IMR-90 (cell line): ENCODE measurements around the gene A4GALT. TPM values are rescaled to one million over a fixed set of nuclear protein-coding genes. Genes with fewer than 3 reads are reported as not detected.

ENCODE experiments used
- ATAC-seq: fragments of 200-7000 bp; cut with Tn5 transposase; 2 replicates; pipeline ENCODE4 v1.9.1; 2020; ENCODE audit warnings: low read depth, mild to moderate bottlenecking, moderate library complexity
- BruUV-seq: library from RNA; stranded (reverse); fragments of 400-500 nt; replicated peaks from 2 replicates; lab custom pipeline; 2021; lab: Mats Ljungman, UMichigan
- CTCF ChIA-PET: fragments of 300-600 bp; formaldehyde crosslinking; extraction: SDS; loops from one replicate; lab custom pipeline; 2021; ENCODE audit warnings: antibody characterized with exemption; lab: Yijun Ruan, JAX
- POLR2A ChIA-PET: fragments of 300-600 bp; sonication (Branson Sonifier 250); formaldehyde crosslinking; loops from one replicate; lab custom pipeline; 2022; ENCODE audit warnings: antibody characterized with exemption; ENCODE audit not compliant: unreplicated experiment; lab: Charles Lee
- DNase-seq: peaks from one replicate; pipeline ENCODE4 v3.0.0; 2013
- H2AFZ ChIP-seq: replicated peaks from 2 replicates; pipeline ENCODE3; 2013; ENCODE audit warnings: low read length, mild to moderate bottlenecking; ENCODE audit not compliant: poor library complexity
- H2AK5ac ChIP-seq: 2 replicates; pipeline ENCODE4 v1.6.1; 2013; ENCODE audit warnings: low read depth, low read length, inconsistent platforms
- H2AK9ac ChIP-seq: replicated peaks from 2 replicates; pipeline ENCODE3; 2013; ENCODE audit warnings: mild to moderate bottlenecking, low read depth, low read length, moderate library complexity; ENCODE audit not compliant: poor library complexity
- H2BK120ac ChIP-seq: 2 replicates; pipeline ENCODE4 v1.6.1; 2013; ENCODE audit warnings: low read depth, low read length, inconsistent platforms
- H2BK15ac ChIP-seq: 3 replicates; pipeline ENCODE4 v1.6.1; 2013; ENCODE audit warnings: low read depth, low read length, inconsistent platforms
- H2BK20ac ChIP-seq: 2 replicates; pipeline ENCODE4 v1.6.1; 2013; ENCODE audit warnings: low read depth, mild to moderate bottlenecking, inconsistent platforms, low read length, moderate library complexity
- H2BK5ac ChIP-seq: 2 replicates; pipeline ENCODE4 v1.6.1; 2013; ENCODE audit warnings: mild to moderate bottlenecking, low read depth, low read length, inconsistent platforms; ENCODE audit not compliant: poor library complexity, severe bottlenecking
- H3K14ac ChIP-seq: replicated peaks from 2 replicates; pipeline ENCODE4 v1.6.1; 2013; ENCODE audit warnings: low read depth, low read length, inconsistent platforms
- H3K18ac ChIP-seq: 2 replicates; pipeline ENCODE4 v1.6.1; 2013; ENCODE audit warnings: low read depth, low read length, control low read depth
- H3K23ac ChIP-seq: 2 replicates; pipeline ENCODE4 v1.6.1; 2013; ENCODE audit warnings: low read depth, low read length, inconsistent platforms
- H3K27ac ChIP-seq: 2 replicates; pipeline ENCODE4 v1.5.1; 2013; ENCODE audit warnings: mild to moderate bottlenecking, control low read depth, low read length; ENCODE audit not compliant: insufficient read depth
- H3K27me3 ChIP-seq: 2 replicates; pipeline ENCODE4 v1.6.1; 2013; ENCODE audit warnings: low read length; ENCODE audit not compliant: control insufficient read depth, insufficient read depth
- H3K36me3 ChIP-seq: 2 replicates; pipeline ENCODE4 v1.6.1; 2013; ENCODE audit warnings: low read length, mixed read lengths; ENCODE audit not compliant: control insufficient read depth, insufficient read depth
- H3K4ac ChIP-seq: 2 replicates; pipeline ENCODE4 v1.6.1; 2013; ENCODE audit warnings: low read depth, low read length, inconsistent platforms
- H3K4me1 ChIP-seq: 2 replicates; pipeline ENCODE4 v1.6.1; 2013; ENCODE audit warnings: low read length, mixed read lengths; ENCODE audit not compliant: control insufficient read depth, insufficient read depth
- H3K4me2 ChIP-seq: 2 replicates; pipeline ENCODE4 v1.6.1; 2013; ENCODE audit warnings: low read depth, mild to moderate bottlenecking, control low read depth, low read length, moderate library complexity
- H3K4me3 ChIP-seq: 2 replicates; pipeline ENCODE4 v1.5.1; 2013; ENCODE audit warnings: low read depth, mild to moderate bottlenecking, control low read depth, low read length, moderate library complexity; ENCODE audit not compliant: insufficient read depth
- H3K56ac ChIP-seq: 2 replicates; pipeline ENCODE4 v1.6.1; 2013; ENCODE audit warnings: low read length, inconsistent platforms; ENCODE audit not compliant: insufficient read depth; ENCODE audit errors: extremely low read depth
- H3K79me1 ChIP-seq, 2 experiments: 2 replicates each; pipeline ENCODE4 v1.6.1; 2013; ENCODE audit warnings: low read length in 2 of 2, inconsistent platforms in 1 of 2, low read depth in 1 of 2
- H3K9ac ChIP-seq: 2 replicates; pipeline ENCODE4 v1.6.1; 2013; ENCODE audit warnings: low read depth, low read length, control low read depth
- H3K9me1 ChIP-seq: 2 replicates; pipeline ENCODE4 v1.6.1; 2013; ENCODE audit warnings: low read length, inconsistent platforms; ENCODE audit not compliant: insufficient read depth
- H3K9me3 ChIP-seq: 2 replicates; pipeline ENCODE4 v1.6.1; 2013; ENCODE audit warnings: low read length; ENCODE audit not compliant: control insufficient read depth, insufficient read depth
- H4K20me1 ChIP-seq: 2 replicates; pipeline ENCODE4 v1.6.1; 2013; ENCODE audit warnings: low read length, inconsistent platforms; ENCODE audit not compliant: insufficient read depth
- H4K5ac ChIP-seq: 2 replicates; pipeline ENCODE4 v1.6.1; 2013; ENCODE audit warnings: mild to moderate bottlenecking, low read depth, low read length, control low read depth
- H4K8ac ChIP-seq, 2 experiments: 2 replicates each; pipeline ENCODE4 v1.6.1; 2013; ENCODE audit warnings: low read depth in 2 of 2, low read length in 2 of 2, control low read depth in 1 of 2, inconsistent platforms in 1 of 2
- H4K91ac ChIP-seq: 2 replicates; pipeline ENCODE4 v1.6.1; 2013; ENCODE audit warnings: low read depth, low read length, inconsistent platforms; ENCODE audit not compliant: insufficient read depth
- CEBPB ChIP-seq: IDR thresholded peaks from 2 replicates; pipeline ENCODE4 v1.6.1; 2012; ENCODE audit warnings: low read depth, low read length, improper control_type of control experiment
- FOS ChIP-seq: fragments of 150-350 bp; IDR thresholded peaks from 2 replicates; pipeline ENCODE4 v1.6.1; 2016; ENCODE audit warnings: low read depth, low read length
- MAFK ChIP-seq: IDR thresholded peaks from 2 replicates; pipeline ENCODE4 v1.6.1; 2012; ENCODE audit warnings: low read depth, low read length, improper control_type of control experiment
- MAZ ChIP-seq: IDR thresholded peaks from 2 replicates; pipeline ENCODE4 v1.6.1; 2012; ENCODE audit warnings: low read depth, mild to moderate bottlenecking, low read length, improper control_type of control experiment, moderate library complexity, borderline replicate concordance
- RAD21 ChIP-seq: IDR thresholded peaks from 2 replicates; pipeline ENCODE4 v1.6.1; 2012; ENCODE audit warnings: low read length, improper control_type of control experiment
- RCOR1 ChIP-seq: IDR thresholded peaks from 2 replicates; pipeline ENCODE4 v1.6.1; 2012; ENCODE audit warnings: mild to moderate bottlenecking, low read length, improper control_type of control experiment; ENCODE audit not compliant: insufficient replicate concordance
- RFX5 ChIP-seq: IDR thresholded peaks from 2 replicates; pipeline ENCODE4 v1.8.0; 2012; ENCODE audit warnings: low read depth, mild to moderate bottlenecking, low read length, moderate library complexity
- SMC3 ChIP-seq: fragments of 150-350 bp; IDR thresholded peaks from 2 replicates; pipeline ENCODE4 v1.6.1; 2016; ENCODE audit warnings: low read depth, mild to moderate bottlenecking, antibody characterized with exemption, low read length, moderate library complexity
- USF2 ChIP-seq: fragments of 150-350 bp; IDR thresholded peaks from 2 replicates; pipeline ENCODE4 v1.6.1; 2017; ENCODE audit warnings: mild to moderate bottlenecking, antibody characterized with exemption, low read length, low read depth
- WGBS, 2 experiments: methylation state at CpG; one replicate each; pipeline versions ENCODE4 v1.1.5 to v1.1.7; 2013; ENCODE audit warnings: missing lambda C conversion rate in 2 of 2; ENCODE audit not compliant: insufficient read length in 1 of 2; ENCODE audit errors: extremely low coverage in 2 of 2; 5-methylcytosine and 5-hydroxymethylcytosine counted together
- dilution Hi-C: fragments of 300-500 bp; cut with HindIII; formaldehyde crosslinking; loops from one replicate; pipeline ENCODE4 v1.14.3; 2018; ENCODE audit warnings: low sequenced_read_pairs; ENCODE audit not compliant: unreplicated experiment
- in situ Hi-C: fragments of 300-500 bp; cut with MboI; formaldehyde crosslinking; loops from 3 replicates; pipeline ENCODE4 v1.14.3; 2019; ENCODE audit warnings: low sequenced_read_pairs, inconsistent platforms, mixed read lengths
- intact Hi-C: fragments of 100-400 bp; cut with micrococcal nuclease; formaldehyde crosslinking; loops from 2 replicates; pipeline ENCODE4 v1.10.0; 2022
- polyA plus RNA-seq, 3 experiments: library from polyadenylated mRNA; depleted of rRNA; stranded (reverse); fragments of >200 nt; gene quantifications; 2 replicates each; pipeline ENCODE4 v1.2.3, GENCODE V29; 2012; ENCODE audit warnings: low replicate concordance in 1 of 3
- total RNA-seq: library from RNA; depleted of rRNA; stranded (reverse); fragments of >200 nt; gene quantifications from 2 replicates; pipeline ENCODE4 v1.2.3, GENCODE V29; 2012

A4GALT gene
- total and polyA plus RNA-seq, 2 of the 4 experiments (the other 2 are of a cell fraction), result 1.6 to 6.1 TPM

GRCh38 chr22:42701694-42702093 is 19.0 kb downstream of the A4GALT start:
- Histone ChIP-seq H3K14ac (no peak overlapping the region), H2BK120ac (no peak overlapping the region), H3K4ac (no peak overlapping the region), H3K9ac (no peak overlapping the region), H3K9me1 (peaks cover 17% of the 10 kb centered on the region), H3K27ac (no peak overlapping the region), H2BK20ac (no peak overlapping the region), H4K5ac (no peak overlapping the region), H2AK9ac (no peak overlapping the region), H3K4me1 (peaks cover 12% of the 10 kb centered on the region), H4K91ac (no peak overlapping the region), H3K4me3 (no peak overlapping the region), H2AK5ac (no peak overlapping the region), H2AFZ (no peak overlapping the region), H4K8ac (no peak overlapping the region), H3K56ac (no peak overlapping the region), H3K23ac (no peak overlapping the region), H3K36me3 (no peaks in the 10 kb centered on the region), H2BK5ac (no peak overlapping the region), H3K79me1 (peaks cover 21 to 57% of the 10 kb centered on the region in 2 experiments), H4K20me1 (peaks cover 13% of the 10 kb centered on the region), H3K18ac (no peak overlapping the region), H3K4me2 (no peak overlapping the region), H3K27me3 (no peaks in the 10 kb centered on the region), H2BK15ac (no peak overlapping the region), H3K9me3 (no peaks in the 10 kb centered on the region)
- BruUV-seq, result no TSS peak
- dilution Hi-C loops (no loop called here), in situ Hi-C loops (no loop called here), intact Hi-C loops (no loop called here)
- CTCF ChIA-PET, result no interaction called here
- no peak for ATAC-seq
- 88% methylated on average over 4 of the region's 8 CpGs; no CpG with 5 or more reads in 1 of the 2 experiments for WGBS, 2 experiments
- no peak for DNase-seq
- POLR2A ChIA-PET, result no interaction called here
- TF ChIP-seq CEBPB, result no peak
- TF ChIP-seq USF2, result no peak
- no peak for TF ChIP-seq MAZ
- TF ChIP-seq MAFK, result no peak
- no peak for TF ChIP-seq FOS
- no peak for TF ChIP-seq RFX5
- TF ChIP-seq SMC3, result no peak
- TF ChIP-seq RAD21, result no peak
- no peak for TF ChIP-seq RCOR1
